COLO668 (cell line): ENCODE data around the gene GRN.

ENCODE experiments used
- DNase-seq: peaks from one replicate; lab custom pipeline; 2025; ENCODE audit not compliant: unreplicated experiment; lab: John Stamatoyannopoulos, UW

The GRN gene

GRCh38 chr17:44344939-44345453 is at the start of gene GRN:
TSS of gene GRN (plus strand) at chr17:44345302. CDS start at chr17:44349165, 3,863 bp downstream.
- peak; percentile 84 for DNase-seq

- DNase-seq: no peak
Observed at GRCh38 chr17:44297975-44298374, 47.1 kb upstream of the GRN start.

GRCh38 chr17:44304651-44305050 is 40.5 kb upstream of the GRN start:
- DNase-seq: no peak

GRCh38 chr17:44307387-44308186 is 37.5 kb upstream of the GRN start:
- peak; percentile 36 for DNase-seq

GRCh38 chr17:44308320-44308818 is 36.7 kb upstream of the GRN start, which contains the start of gene RUNDC3A:
TSS of gene RUNDC3A (plus strand) at chr17:44308601. CDS start at chr17:44308833, 232 bp downstream.
- peak; percentile 62 for DNase-seq

- DNase-seq: peak; percentile 40
Observed at GRCh38 chr17:44308865-44309264, 36.2 kb upstream of the GRN start.

GRCh38 chr17:44309472-44309871 is 35.6 kb upstream of the GRN start:
- DNase-seq: peak; percentile 29

- no peak for DNase-seq
Observed at GRCh38 chr17:44310188-44310587, 34.9 kb upstream of the GRN start.

- no peak for DNase-seq
Observed at GRCh38 chr17:44310609-44311376, 34.3 kb upstream of the GRN start.

GRCh38 chr17:44311562-44312181 is 33.4 kb upstream of the GRN start:
- DNase-seq: no peak

GRCh38 chr17:44312396-44313104 is 32.6 kb upstream of the GRN start:
- no peak for DNase-seq

- no peak for DNase-seq
Observed at GRCh38 chr17:44314031-44314430, 31.1 kb upstream of the GRN start.

- DNase-seq: no peak
Observed at GRCh38 chr17:44314524-44314868, 30.6 kb upstream of the GRN start.

- DNase-seq: peak; percentile 5
Observed at GRCh38 chr17:44314869-44315661, 30.0 kb upstream of the GRN start.

- no peak for DNase-seq
Observed at GRCh38 chr17:44315760-44316731, 29.1 kb upstream of the GRN start.

- DNase-seq: no peak
Observed at GRCh38 chr17:44317545-44317944, 27.6 kb upstream of the GRN start.

GRCh38 chr17:44318077-44318892 is 26.8 kb upstream of the GRN start:
- DNase-seq: no peak

- no peak for DNase-seq
Observed at GRCh38 chr17:44320066-44320465, 25.0 kb upstream of the GRN start.
